Prostate gland (tissue), 2 donors: ENCODE data around the gene MMP15. TPM values are rescaled to one million over a fixed set of nuclear protein-coding genes. Genes with fewer than 3 reads are reported as not detected.
"Not testable (repeated sequence)": the region's sequence is repeated elsewhere in the genome, so short reads cannot be mapped to it uniquely, and the experiment has no call there.

Experiments
- DNase-seq: peaks from one replicate; pipeline ENCODE4 v3.0.0-alpha.2; 2019; ENCODE audit warnings: low spot score
- H3K27ac ChIP-seq, 2 donors: fragments of 200-600 bp; sonication (generic); 2 replicates each; pipeline ENCODE4 v1.5.1; 2017 to 2019
- H3K27me3 ChIP-seq: fragments of 200-600 bp; sonication (generic); replicated peaks from 2 replicates; pipeline ENCODE4 v1.5.1; 2019; ENCODE audit not compliant: insufficient read depth
- H3K36me3 ChIP-seq, 2 donors: fragments of 200-600 bp; sonication (generic); 1 replicate in 1 of 2; 2 replicates in 1 of 2; pipeline versions ENCODE4 v1.5.1 to v1.8.1; 2017 to 2019
- H3K4me1 ChIP-seq: fragments of 200-600 bp; sonication (generic); replicated peaks from 2 replicates; pipeline ENCODE4 v1.5.1; 2019
- H3K4me3 ChIP-seq, 2 donors: fragments of 200-600 bp; sonication (generic); 2 replicates each; pipeline ENCODE4 v1.5.1; 2017 to 2019
- H3K9me3 ChIP-seq: fragments of 200-600 bp; sonication (generic); 2 replicates; pipeline ENCODE4 v1.5.1; 2017
- POLR2A ChIP-seq: fragments of 450-650 bp; IDR thresholded peaks from one replicate; pipeline ENCODE4 v1.6.1; 2016; ENCODE audit warnings: antibody characterized with exemption, mild to moderate bottlenecking
- POLR2AphosphoS5 ChIP-seq: sonication (generic); formaldehyde crosslinking; IDR thresholded peaks from one replicate; pipeline ENCODE4 v1.6.1; 2017; ENCODE audit warnings: antibody characterized with exemption
- WGBS: methylation state at CpG from one replicate; pipeline ENCODE4 v1.1.5; 2018; 5-methylcytosine and 5-hydroxymethylcytosine counted together
- intact Hi-C: fragments of 100-400 bp; cut with DNase I; formaldehyde crosslinking; loops from one replicate; pipeline ENCODE4 v1.14.2; 2022
- total RNA-seq, 2 donors: library from RNA; depleted of rRNA; stranded (reverse); fragments of >200 nt; gene quantifications; one replicate each; pipeline ENCODE4 v1.1.0, GENCODE V29; 2016
- TF ChIP-seq, protein P1 (sequence below), 4 experiments: fragments of 200-600 bp in 2 of 4; fragments of 450-650 bp in 2 of 4; sonication (generic) in 2 of 4; IDR thresholded peaks; 1 replicate in 3 of 4; 2 replicates in 1 of 4; pipeline ENCODE4 v1.5.1; 2016 to 2019; ENCODE audit warnings: antibody characterized with exemption in 4 of 4, mild to moderate bottlenecking in 2 of 4, moderate library complexity in 2 of 4

Gene MMP15
- total RNA-seq, 2 donors from 2014 or later: 8.0 to 232 TPM

DNA sequence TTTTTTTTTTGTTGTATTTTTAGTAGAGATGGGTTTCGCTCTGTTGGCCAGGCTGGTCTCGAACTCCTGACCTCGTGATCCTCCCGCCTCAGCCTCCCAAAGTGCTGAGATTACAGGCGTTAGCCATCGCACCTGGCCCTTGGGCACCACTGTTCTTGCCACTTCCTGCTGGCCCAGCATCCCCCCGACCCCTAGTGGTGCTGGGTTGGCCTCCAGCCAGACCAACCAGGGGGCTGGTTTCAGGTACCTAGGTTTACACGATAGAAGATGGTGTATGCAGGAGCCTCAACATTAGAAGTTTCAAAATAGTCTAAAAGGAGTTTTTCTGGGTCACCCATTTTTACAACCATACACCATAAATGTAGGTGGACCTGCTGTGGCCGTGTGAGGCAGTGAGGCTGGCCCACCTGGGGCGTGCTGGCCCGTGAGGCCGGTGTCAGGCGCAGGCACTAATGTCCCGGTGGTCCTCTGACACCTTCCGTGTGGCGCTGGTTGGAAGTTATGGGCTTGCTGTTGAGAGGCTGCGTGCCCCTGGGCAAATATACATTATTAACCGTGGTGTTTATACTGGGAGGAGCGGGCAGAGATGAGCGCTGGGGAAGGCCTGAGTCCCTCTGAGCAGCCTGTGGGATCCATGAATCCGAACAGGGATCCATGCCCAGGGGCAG, 60.2 kb downstream of the MMP15 start:
- no peaks in the 10 kb centered on the region for H3K36me3 ChIP-seq
- H3K27me3 ChIP-seq: no peaks in the 10 kb centered on the region
- DNase-seq: no peak
- TF ChIP-seq, protein P1, sequence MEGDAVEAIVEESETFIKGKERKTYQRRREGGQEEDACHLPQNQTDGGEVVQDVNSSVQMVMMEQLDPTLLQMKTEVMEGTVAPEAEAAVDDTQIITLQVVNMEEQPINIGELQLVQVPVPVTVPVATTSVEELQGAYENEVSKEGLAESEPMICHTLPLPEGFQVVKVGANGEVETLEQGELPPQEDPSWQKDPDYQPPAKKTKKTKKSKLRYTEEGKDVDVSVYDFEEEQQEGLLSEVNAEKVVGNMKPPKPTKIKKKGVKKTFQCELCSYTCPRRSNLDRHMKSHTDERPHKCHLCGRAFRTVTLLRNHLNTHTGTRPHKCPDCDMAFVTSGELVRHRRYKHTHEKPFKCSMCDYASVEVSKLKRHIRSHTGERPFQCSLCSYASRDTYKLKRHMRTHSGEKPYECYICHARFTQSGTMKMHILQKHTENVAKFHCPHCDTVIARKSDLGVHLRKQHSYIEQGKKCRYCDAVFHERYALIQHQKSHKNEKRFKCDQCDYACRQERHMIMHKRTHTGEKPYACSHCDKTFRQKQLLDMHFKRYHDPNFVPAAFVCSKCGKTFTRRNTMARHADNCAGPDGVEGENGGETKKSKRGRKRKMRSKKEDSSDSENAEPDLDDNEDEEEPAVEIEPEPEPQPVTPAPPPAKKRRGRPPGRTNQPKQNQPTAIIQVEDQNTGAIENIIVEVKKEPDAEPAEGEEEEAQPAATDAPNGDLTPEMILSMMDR (IDR thresholded peaks at IDR 0.05): no peak
- TF ChIP-seq POLR2A (no peak), POLR2AphosphoS5 (no peak)
- no peaks in the 10 kb centered on the region for H3K4me1 ChIP-seq
- no peaks in the 10 kb centered on the region for H3K9me3 ChIP-seq
- H3K4me3 ChIP-seq: no peak overlapping the region
- intact Hi-C loops: no loop called here
- H3K27ac ChIP-seq: no peak overlapping the region
- WGBS: 79% methylated on average over 20 of the region's 21 CpGs

DNA sequence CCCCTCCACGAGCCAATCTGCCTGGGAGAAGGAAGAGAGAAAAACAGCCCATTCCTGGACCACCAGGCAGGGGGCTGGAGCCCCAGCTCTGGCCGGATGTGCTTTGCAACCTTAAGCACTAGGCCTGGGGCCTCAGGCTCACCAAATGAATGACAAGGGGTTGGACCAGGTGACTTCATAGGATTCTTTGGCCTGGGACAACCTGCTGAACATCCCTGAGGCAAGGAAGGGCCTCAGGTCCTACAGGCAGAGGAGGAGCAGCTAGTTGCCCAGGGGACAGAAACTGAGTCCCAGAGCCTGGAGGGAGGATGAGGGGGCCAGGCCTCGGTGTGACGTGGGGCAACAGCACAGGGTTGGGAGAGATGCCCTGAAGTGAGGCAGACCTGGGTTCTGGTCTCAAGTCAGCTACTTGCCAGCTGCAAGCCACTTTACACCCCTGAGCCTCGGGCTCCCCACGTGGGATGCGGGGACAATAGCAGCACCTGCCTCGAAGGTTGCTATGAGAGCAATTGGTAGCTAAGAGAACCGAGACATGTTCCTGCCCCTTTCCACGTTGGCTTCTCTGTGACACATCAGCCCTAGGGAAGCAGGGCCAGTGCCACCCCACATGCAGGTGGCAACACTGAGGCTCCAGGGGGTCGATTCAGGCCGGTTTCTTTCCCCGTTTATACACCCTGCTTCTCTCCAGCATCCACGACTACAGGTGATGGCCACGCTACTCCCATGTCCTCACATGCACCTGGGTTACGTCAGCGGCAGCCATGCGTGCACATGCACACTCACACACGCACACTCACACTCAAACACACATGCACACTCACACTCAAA, 61.0 kb downstream of the MMP15 start:
- no peak overlapping the region for H3K4me3 ChIP-seq
- H3K27me3 ChIP-seq: no peaks in the 10 kb centered on the region
- intact Hi-C loops: no loop called here
- H3K27ac ChIP-seq: no peak overlapping the region
- H3K4me1 ChIP-seq: no peaks in the 10 kb centered on the region
- no peak for DNase-seq
- no peaks in the 10 kb centered on the region for H3K9me3 ChIP-seq
- TF ChIP-seq, protein P1 (IDR thresholded peaks at IDR 0.05): no peak
- no peak for TF ChIP-seq POLR2AphosphoS5
- no peak for TF ChIP-seq POLR2A
- 79% methylated on average over 19 of the region's 19 CpGs for WGBS
- H3K36me3 ChIP-seq: no peaks in the 10 kb centered on the region

DNA sequence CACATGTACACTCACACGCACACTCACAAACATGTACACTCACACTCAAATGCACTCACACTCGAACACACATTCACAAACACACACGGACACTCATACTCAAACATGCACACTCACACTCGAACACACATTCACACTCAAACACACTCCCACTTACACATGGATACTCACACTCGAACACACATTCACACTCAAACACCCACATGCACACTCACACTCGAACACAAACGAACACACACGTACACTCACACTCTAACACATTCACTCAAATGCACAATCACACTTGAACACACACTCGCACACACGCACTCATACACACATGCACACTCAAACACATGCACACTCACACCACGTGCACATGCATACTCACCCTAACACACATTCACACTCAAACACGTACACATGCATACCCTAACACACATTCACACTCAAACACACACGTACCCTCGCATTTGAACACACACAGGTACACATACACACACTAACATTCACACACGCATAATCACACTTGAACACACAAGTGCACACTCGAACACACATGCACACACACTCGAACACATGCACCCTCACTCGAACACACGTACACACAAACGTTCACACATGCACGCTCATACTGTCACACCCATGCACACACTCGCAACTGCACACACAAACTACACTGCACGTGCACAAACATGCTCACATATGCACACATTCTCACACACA, 61.8 kb downstream of the MMP15 start:
- WGBS: 86% methylated on average over 23 of the region's 23 CpGs
- no peaks in the 10 kb centered on the region for H3K36me3 ChIP-seq
- no peaks in the 10 kb centered on the region for H3K9me3 ChIP-seq
- no peak overlapping the region for H3K27ac ChIP-seq
- DNase-seq: no peak
- H3K27me3 ChIP-seq: no peaks in the 10 kb centered on the region
- TF ChIP-seq, protein P1 (IDR thresholded peaks at IDR 0.05): no peak
- TF ChIP-seq POLR2AphosphoS5 (no peak), POLR2A (no peak)
- no peaks in the 10 kb centered on the region for H3K4me1 ChIP-seq
- H3K4me3 ChIP-seq: no peak overlapping the region
- intact Hi-C loops: no loop called here

DNA sequence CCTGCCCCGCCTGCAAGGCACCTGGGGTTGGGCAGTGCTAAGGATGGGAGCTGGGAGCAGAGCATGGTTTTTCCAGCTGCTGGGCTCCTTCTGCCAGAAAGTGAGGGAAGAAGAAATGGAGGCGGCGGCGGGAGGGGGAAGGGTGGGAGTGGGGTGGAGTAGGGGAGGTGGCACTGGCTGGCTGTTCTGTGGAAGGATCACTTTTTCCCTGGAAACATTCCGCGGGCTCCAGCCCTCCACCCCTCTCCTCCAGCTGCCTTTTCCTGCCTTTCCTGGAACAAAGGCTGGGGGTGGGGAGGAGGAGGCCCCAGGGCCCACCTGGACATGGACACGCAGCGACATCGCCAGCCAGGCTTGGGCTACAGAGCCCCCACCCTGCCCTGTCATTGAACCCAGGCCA, 62.5 kb downstream of the MMP15 start:
- H3K36me3 ChIP-seq: no peaks in the 10 kb centered on the region
- no peaks in the 10 kb centered on the region for H3K4me1 ChIP-seq
- no peaks in the 10 kb centered on the region for H3K9me3 ChIP-seq
- intact Hi-C loops: no loop called here
- WGBS: 37% methylated on average over 9 of the region's 9 CpGs
- H3K27me3 ChIP-seq: no peaks in the 10 kb centered on the region
- TF ChIP-seq, protein P1 (IDR thresholded peaks at IDR 0.05): no peak
- no peak for TF ChIP-seq POLR2A
- no peak for TF ChIP-seq POLR2AphosphoS5
- no peak overlapping the region for H3K27ac ChIP-seq
- no peak for DNase-seq
- H3K4me3 ChIP-seq: no peak overlapping the region

DNA sequence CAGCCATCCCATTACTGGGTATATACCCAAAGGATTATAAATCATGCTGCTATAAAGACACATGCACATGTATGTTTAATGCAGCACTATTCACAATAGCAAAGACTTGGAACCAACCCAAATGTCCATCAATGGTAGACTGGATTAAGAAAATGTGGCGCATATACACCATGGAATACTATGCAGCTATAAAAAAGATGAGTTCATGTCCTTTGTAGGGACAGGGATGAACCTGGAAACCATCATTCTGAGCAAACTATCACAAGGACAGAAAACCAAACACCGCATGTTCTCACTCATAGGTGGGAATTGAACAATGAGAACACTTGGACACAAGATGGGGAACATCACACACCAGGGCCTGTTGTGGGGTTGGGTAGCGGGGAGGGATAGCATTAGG, 64.8 kb downstream of the MMP15 start:
- H3K9me3 ChIP-seq, H3K27me3 ChIP-seq, H3K27ac ChIP-seq, DNase-seq, H3K4me3 ChIP-seq, H3K4me1 ChIP-seq, intact Hi-C loops, H3K36me3 ChIP-seq: not testable (repeated sequence)
- 94% methylated on average over 3 of the region's 3 CpGs for WGBS
